HepG2 (cell line): ENCODE measurements around the gene GATA1. TPM values are rescaled to one million over a fixed set of nuclear protein-coding genes. Genes with fewer than 3 reads are reported as not detected.

Experiments used
- ATAC-seq: fragments of 200-7000 bp; cut with Tn5 transposase; 3 replicates; pipeline ENCODE4 v1.9.1; 2020; ENCODE audit warnings: mild to moderate bottlenecking, moderate library complexity
- BruUV-seq: library from RNA; stranded (reverse); fragments of 400-500 nt; replicated peaks from 2 replicates; lab custom pipeline; 2021; lab: Mats Ljungman, UMichigan
- CTCF ChIA-PET: fragments of 300-600 bp; formaldehyde crosslinking; extraction: SDS; loops from one replicate; lab custom pipeline; 2021; ENCODE audit warnings: low total read pairs, inconsistent platforms, low intra/inter-chr PET ratio; lab: Yijun Ruan, JAX
- POLR2A ChIA-PET: fragments of 350-600 bp; sonication (Branson Sonifier 250); formaldehyde crosslinking; loops from one replicate; lab custom pipeline; 2020; ENCODE audit warnings: antibody characterized with exemption, inconsistent platforms; lab: Yijun Ruan, JAX
- DNase-seq: peaks from one replicate; pipeline ENCODE4 v3.0.0-alpha.2; 2015; ENCODE audit warnings: low spot score
- FAIRE-seq: peaks from 3 replicates; lab custom pipeline; 2011; peaks lifted over from hg19 to GRCh38; lab: Jason Lieb, UNC
- H2AFZ ChIP-seq: one replicate; pipeline ENCODE4 v1.6.1; 2011; ENCODE audit warnings: low read length, inconsistent platforms
- H3K27ac ChIP-seq: fragments of 300-600 bp; 3 replicates; pipeline ENCODE4 v1.8.0; 2011; ENCODE audit warnings: mixed run types, mild to moderate bottlenecking, mixed read lengths, low read length, inconsistent platforms; ENCODE audit not compliant: insufficient read depth; ENCODE audit errors: extremely low read length
- H3K27me3 ChIP-seq, 2 experiments: fragments of 200-600 bp in 1 of 2; 2 replicates in 1 of 2; 3 replicates in 1 of 2; pipeline versions ENCODE4 v1.6.0 to v1.8.0; 2011; ENCODE audit warnings: low read length in 2 of 2, mild to moderate bottlenecking in 2 of 2, moderate library complexity in 2 of 2, inconsistent platforms in 1 of 2; ENCODE audit not compliant: insufficient read depth in 2 of 2, control insufficient read depth in 1 of 2
- H3K36me3 ChIP-seq, 2 experiments: fragments of 200-600 bp in 1 of 2; replicated peaks in 1 of 2; 2 replicates in 1 of 2; 3 replicates in 1 of 2; pipeline versions ENCODE4 v1.5.1 to v1.8.0; 2011; ENCODE audit warnings: low read length in 2 of 2, inconsistent platforms in 1 of 2; ENCODE audit not compliant: insufficient read depth in 2 of 2, control insufficient read depth in 1 of 2
- H3K4me1 ChIP-seq: 2 replicates; pipeline ENCODE4 v1.5.1; 2012; ENCODE audit warnings: low read length, inconsistent platforms; ENCODE audit not compliant: insufficient read depth
- H3K4me2 ChIP-seq: 2 replicates; pipeline ENCODE4 v1.6.0; 2011; ENCODE audit warnings: low read depth, low read length, inconsistent platforms
- H3K4me3 ChIP-seq, 3 experiments: fragments of 200-600 bp in 1 of 3; sonication (generic), shearing (Covaris generic) in 1 of 3; replicated peaks in 1 of 3; 2 replicates each; pipeline ENCODE4 v1.5.1; 2011 to 2016; ENCODE audit warnings: low read length in 3 of 3, inconsistent platforms in 2 of 3, low read depth in 2 of 3, mild to moderate bottlenecking in 2 of 3, control low read depth in 1 of 3, mixed read lengths in 1 of 3; ENCODE audit not compliant: insufficient read depth in 1 of 3
- H3K79me2 ChIP-seq: one replicate; pipeline ENCODE4 v1.6.1; 2011; ENCODE audit warnings: low read length, inconsistent platforms; ENCODE audit not compliant: insufficient read depth
- H3K9ac ChIP-seq: 2 replicates; pipeline ENCODE4 v1.6.0; 2011; ENCODE audit warnings: mild to moderate bottlenecking, low read depth, low read length, inconsistent platforms; ENCODE audit not compliant: insufficient read depth
- H3K9me3 ChIP-seq: 2 replicates; pipeline ENCODE4 v1.5.1; 2012; ENCODE audit warnings: mild to moderate bottlenecking, low read length
- H4K20me1 ChIP-seq: 2 replicates; pipeline ENCODE4 v1.6.0; 2011; ENCODE audit warnings: inconsistent platforms, mild to moderate bottlenecking, low read length, moderate library complexity; ENCODE audit not compliant: insufficient read depth
- AGO2 ChIP-seq: fragments of 200-400 bp; formaldehyde crosslinking; optimal IDR thresholded peaks from 2 replicates; pipeline ENCODE3; 2017; ENCODE audit warnings: mild to moderate bottlenecking, low read depth, low read length, moderate library complexity
- FOXA3 ChIP-seq: IDR thresholded peaks from 2 replicates; pipeline ENCODE4 v1.6.1; 2016; ENCODE audit warnings: missing genetic modification reagents, missing compliant biosample characterization
- HDAC1 ChIP-seq: sonication (generic); formaldehyde crosslinking; IDR thresholded peaks from 2 replicates; pipeline ENCODE4 v1.5.1; 2020; ENCODE audit warnings: mild to moderate bottlenecking, missing genetic modification reagents
- PHF8 ChIP-seq: sonication (generic); formaldehyde crosslinking; IDR thresholded peaks from 2 replicates; pipeline ENCODE4 v1.5.0; 2020; ENCODE audit warnings: missing genetic modification reagents
- POLR2A ChIP-seq, 2 experiments: IDR thresholded peaks; 2 replicates each; pipeline ENCODE4 v1.6.1; 2011; ENCODE audit warnings: low read depth in 2 of 2, low read length in 2 of 2, mild to moderate bottlenecking in 1 of 2, moderate library complexity in 1 of 2; ENCODE audit not compliant: insufficient read depth in 1 of 2
- POLR2G ChIP-seq: fragments of 200-400 bp; formaldehyde crosslinking; IDR thresholded peaks from 2 replicates; pipeline ENCODE4 v1.6.1; 2018; ENCODE audit warnings: mild to moderate bottlenecking, low read depth, low read length, moderate library complexity
- SPEN ChIP-seq: sonication (generic); formaldehyde crosslinking; IDR thresholded peaks from 2 replicates; pipeline ENCODE4 v1.5.1; 2020; ENCODE audit warnings: low read depth, mild to moderate bottlenecking, missing genetic modification reagents
- ZFX ChIP-seq: sonication (generic); formaldehyde crosslinking; IDR thresholded peaks from 2 replicates; pipeline ENCODE4 v1.4.0; 2020; ENCODE audit warnings: mild to moderate bottlenecking, low read depth, missing genetic modification reagents, moderate library complexity
- ZFY ChIP-seq: sonication (generic); formaldehyde crosslinking; IDR thresholded peaks from 2 replicates; pipeline ENCODE4 v1.4.0; 2020; ENCODE audit warnings: missing genetic modification reagents
- ZNF430 ChIP-seq: sonication (generic); formaldehyde crosslinking; IDR thresholded peaks from 2 replicates; pipeline ENCODE4 v1.9.0; 2021; ENCODE audit warnings: mild to moderate bottlenecking, missing genetic modification reagents
- ZNF879 ChIP-seq: sonication (generic); formaldehyde crosslinking; IDR thresholded peaks from 2 replicates; pipeline ENCODE4 v1.8.1; 2023; ENCODE audit warnings: missing genetic modification reagents
- WGBS: methylation state at CpG from one replicate; pipeline ENCODE4 v1.1.6; 2017; ENCODE audit warnings: low lambda C conversion rate; 5-methylcytosine and 5-hydroxymethylcytosine counted together
- in situ Hi-C: cut with HindIII; loops from 2 replicates; pipeline ENCODE4 v1.10.0; 2017; ENCODE audit warnings: low pct_unique_long_range_greater_than_20kb; ENCODE audit not compliant: extremely low pct_ligation_motif_present
- intact Hi-C: fragments of 100-400 bp; cut with micrococcal nuclease; formaldehyde crosslinking; loops from one replicate; pipeline ENCODE4 v1.10.0; 2022; ENCODE audit not compliant: unreplicated experiment
- polyA plus RNA-seq, 8 experiments: library from polyadenylated mRNA; depleted of rRNA in 3 of 8; stranded (reverse) in 7 of 8; unstranded in 1 of 8; fragments of >200 nt; fragmentation: Illumina TruSeq in 4 of 8; extraction: Trizol in 4 of 8; gene quantifications; 2 replicates each; pipeline versions ENCODE4 v1.2.1 to v1.2.3, GENCODE V29; 2011 to 2016; ENCODE audit warnings: low read depth in 4 of 8, missing spikeins in 1 of 8, mixed read lengths in 1 of 8; ENCODE audit not compliant: insufficient read depth in 1 of 8
- total RNA-seq, 5 experiments: library from RNA; depleted of rRNA; stranded (reverse); fragments of >200 nt; fragmentation: Illumina TruSeq; extraction: Trizol; gene quantifications; 2 replicates each; pipeline ENCODE4 v1.2.3, GENCODE V29; 2016; ENCODE audit warnings: low read depth in 1 of 5
- TF ChIP-seq, protein P1 (sequence below): sonication (generic); formaldehyde crosslinking; IDR thresholded peaks from 2 replicates; pipeline ENCODE4 v1.4.0; 2020; ENCODE audit warnings: missing genetic modification reagents, borderline replicate concordance
- TF ChIP-seq, protein P2 (sequence below): sonication (generic); formaldehyde crosslinking; conservative IDR thresholded peaks from 2 replicates; pipeline ENCODE4 v1.4.0; 2020; ENCODE audit warnings: mild to moderate bottlenecking, missing genetic modification reagents, moderate library complexity
- TF ChIP-seq, protein P3 (sequence below): sonication (generic); formaldehyde crosslinking; IDR thresholded peaks from 2 replicates; pipeline ENCODE4 v1.5.1; 2020; ENCODE audit warnings: missing genetic modification reagents, mild to moderate bottlenecking, borderline replicate concordance

GATA1 gene
- total and polyA plus RNA-seq, 2 of the 13 experiments (the other 11 are each of a cell fraction or from before 2014, with no cell fraction given) = 0.13 TPM; not detected in 1

DNA sequence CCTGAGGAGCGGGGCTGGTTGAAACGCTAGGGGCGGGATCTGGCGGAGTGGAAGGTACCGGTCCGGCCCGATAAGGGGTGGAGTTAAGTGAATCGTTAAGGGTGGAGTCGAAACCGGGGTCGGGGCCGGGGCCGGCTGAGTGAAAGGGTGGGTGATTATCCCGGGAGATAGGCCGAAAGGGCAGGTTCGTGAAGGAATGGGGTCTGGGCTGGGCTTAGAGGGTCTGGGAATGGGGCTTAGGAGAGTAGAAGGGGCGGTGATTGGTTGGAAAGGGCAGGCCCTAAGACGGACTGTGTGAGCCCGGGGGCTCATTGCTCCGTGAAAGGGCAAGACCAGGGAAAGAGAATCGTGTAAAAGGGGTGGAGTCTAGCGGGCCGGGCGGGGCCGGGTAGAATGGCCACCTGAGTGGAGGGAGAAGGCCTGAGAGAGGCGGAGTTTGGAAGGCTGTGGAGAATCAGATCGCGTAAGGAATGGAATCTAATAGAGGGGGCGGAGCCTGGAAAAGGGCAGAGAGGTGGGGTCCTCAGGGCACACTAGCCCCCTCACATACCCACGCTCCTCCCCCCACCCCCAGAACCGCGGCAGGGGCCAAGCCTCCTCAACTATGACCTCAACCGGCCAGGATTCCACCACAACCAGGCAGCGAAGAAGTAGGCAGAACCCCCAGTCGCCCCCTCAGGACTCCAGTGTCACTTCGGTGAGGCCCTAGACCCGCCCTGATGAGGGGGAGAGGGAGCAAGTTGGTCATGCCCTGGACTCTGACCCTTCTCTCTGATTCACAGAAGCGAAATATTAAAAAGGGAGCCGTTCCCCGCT is 15.9 kb downstream of the GATA1 start:
- peak overlapping the region; percentile 88 for H3K9ac ChIP-seq
- peak overlapping the region; percentile 80 for H3K4me2 ChIP-seq
- WGBS = 1% methylated on average over 32 of the region's 40 CpGs
- no peaks in the 10 kb centered on the region; a peak in 1 of 5 replicates for H3K27me3 ChIP-seq
- no peaks in the 10 kb centered on the region for H4K20me1 ChIP-seq
- no peak overlapping the region for H2AFZ ChIP-seq
- peaks cover 0 to 3% of the 10 kb centered on the region in 2 experiments; a peak in 2 of 5 replicates for H3K36me3 ChIP-seq
- peak overlapping the region; percentile 80 to 84 (median 81) for H3K4me3 ChIP-seq
- ChIA-PET CTCF (no interaction called here), POLR2A (interaction anchor here (0.9 to 2.3 kb wide), 14 partner anchors 19 to 389 kb away, joined by 3 to 17 read pairs (median 6); partner anchors contain the start of genes OTUD5, PCSK1N, PQBP1 and SLC35A2)
- H3K79me2 ChIP-seq = no peaks in the 10 kb centered on the region
- FAIRE-seq (no peak), DNase-seq (peak; percentile 85), ATAC-seq (peak; percentile 78)
- BruUV-seq = no TSS peak
- peak overlapping the region; percentile 98 for H3K27ac ChIP-seq
- no peaks in the 10 kb centered on the region for H3K9me3 ChIP-seq
- in situ Hi-C loops (no loop called here), intact Hi-C loops (no loop called here)
- H3K4me1 ChIP-seq = peaks cover 30% of the 10 kb centered on the region
- TF ChIP-seq ZNF879 (CRISPR knock-in tag) (no peak), SPEN (CRISPR knock-in tag) (0 out of 2 replicates have a peak, but pooled peaks have one; percentile 37), PHF8 (CRISPR knock-in tag) (peak; percentile 59), ZFX (CRISPR knock-in tag) (peak; percentile 68), POLR2A (IDR thresholded peaks at IDR 0.05; ENCODE audit: insufficient read depth in 1 of 2, low read depth in 2 of 2, low read length in 2 of 2) (peak in 1 of 2 experiments; percentile 81; a peak in 2 of 4 replicates), AGO2 (peak; percentile 3), ZNF430 (CRISPR knock-in tag) (0 out of 2 replicates have a peak, but pooled peaks have one; percentile 57), HDAC1 (CRISPR knock-in tag) (0 out of 2 replicates have a peak, but pooled peaks have one; percentile 18), FOXA3 (CRISPR knock-in tag) (no peak), POLR2G (peak; percentile 73), ZFY (CRISPR knock-in tag) (peak; percentile 74)
- TF ChIP-seq, protein P1, sequence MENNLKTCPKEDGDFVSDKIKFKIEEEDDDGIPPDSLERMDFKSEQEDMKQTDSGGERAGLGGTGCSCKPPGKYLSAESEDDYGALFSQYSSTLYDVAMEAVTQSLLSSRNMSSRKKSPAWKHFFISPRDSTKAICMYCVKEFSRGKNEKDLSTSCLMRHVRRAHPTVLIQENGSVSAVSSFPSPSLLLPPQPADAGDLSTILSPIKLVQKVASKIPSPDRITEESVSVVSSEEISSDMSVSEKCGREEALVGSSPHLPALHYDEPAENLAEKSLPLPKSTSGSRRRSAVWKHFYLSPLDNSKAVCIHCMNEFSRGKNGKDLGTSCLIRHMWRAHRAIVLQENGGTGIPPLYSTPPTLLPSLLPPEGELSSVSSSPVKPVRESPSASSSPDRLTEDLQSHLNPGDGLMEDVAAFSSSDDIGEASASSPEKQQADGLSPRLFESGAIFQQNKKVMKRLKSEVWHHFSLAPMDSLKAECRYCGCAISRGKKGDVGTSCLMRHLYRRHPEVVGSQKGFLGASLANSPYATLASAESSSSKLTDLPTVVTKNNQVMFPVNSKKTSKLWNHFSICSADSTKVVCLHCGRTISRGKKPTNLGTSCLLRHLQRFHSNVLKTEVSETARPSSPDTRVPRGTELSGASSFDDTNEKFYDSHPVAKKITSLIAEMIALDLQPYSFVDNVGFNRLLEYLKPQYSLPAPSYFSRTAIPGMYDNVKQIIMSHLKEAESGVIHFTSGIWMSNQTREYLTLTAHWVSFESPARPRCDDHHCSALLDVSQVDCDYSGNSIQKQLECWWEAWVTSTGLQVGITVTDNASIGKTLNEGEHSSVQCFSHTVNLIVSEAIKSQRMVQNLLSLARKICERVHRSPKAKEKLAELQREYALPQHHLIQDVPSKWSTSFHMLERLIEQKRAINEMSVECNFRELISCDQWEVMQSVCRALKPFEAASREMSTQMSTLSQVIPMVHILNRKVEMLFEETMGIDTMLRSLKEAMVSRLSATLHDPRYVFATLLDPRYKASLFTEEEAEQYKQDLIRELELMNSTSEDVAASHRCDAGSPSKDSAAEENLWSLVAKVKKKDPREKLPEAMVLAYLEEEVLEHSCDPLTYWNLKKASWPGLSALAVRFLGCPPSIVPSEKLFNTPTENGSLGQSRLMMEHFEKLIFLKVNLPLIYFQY = peak; percentile 96
- TF ChIP-seq, protein P2, sequence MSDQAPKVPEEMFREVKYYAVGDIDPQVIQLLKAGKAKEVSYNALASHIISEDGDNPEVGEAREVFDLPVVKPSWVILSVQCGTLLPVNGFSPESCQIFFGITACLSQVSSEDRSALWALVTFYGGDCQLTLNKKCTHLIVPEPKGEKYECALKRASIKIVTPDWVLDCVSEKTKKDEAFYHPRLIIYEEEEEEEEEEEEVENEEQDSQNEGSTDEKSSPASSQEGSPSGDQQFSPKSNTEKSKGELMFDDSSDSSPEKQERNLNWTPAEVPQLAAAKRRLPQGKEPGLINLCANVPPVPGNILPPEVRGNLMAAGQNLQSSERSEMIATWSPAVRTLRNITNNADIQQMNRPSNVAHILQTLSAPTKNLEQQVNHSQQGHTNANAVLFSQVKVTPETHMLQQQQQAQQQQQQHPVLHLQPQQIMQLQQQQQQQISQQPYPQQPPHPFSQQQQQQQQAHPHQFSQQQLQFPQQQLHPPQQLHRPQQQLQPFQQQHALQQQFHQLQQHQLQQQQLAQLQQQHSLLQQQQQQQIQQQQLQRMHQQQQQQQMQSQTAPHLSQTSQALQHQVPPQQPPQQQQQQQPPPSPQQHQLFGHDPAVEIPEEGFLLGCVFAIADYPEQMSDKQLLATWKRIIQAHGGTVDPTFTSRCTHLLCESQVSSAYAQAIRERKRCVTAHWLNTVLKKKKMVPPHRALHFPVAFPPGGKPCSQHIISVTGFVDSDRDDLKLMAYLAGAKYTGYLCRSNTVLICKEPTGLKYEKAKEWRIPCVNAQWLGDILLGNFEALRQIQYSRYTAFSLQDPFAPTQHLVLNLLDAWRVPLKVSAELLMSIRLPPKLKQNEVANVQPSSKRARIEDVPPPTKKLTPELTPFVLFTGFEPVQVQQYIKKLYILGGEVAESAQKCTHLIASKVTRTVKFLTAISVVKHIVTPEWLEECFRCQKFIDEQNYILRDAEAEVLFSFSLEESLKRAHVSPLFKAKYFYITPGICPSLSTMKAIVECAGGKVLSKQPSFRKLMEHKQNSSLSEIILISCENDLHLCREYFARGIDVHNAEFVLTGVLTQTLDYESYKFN = 0 out of 2 replicates have a peak, but pooled peaks have one; percentile 26
- TF ChIP-seq, protein P3, sequence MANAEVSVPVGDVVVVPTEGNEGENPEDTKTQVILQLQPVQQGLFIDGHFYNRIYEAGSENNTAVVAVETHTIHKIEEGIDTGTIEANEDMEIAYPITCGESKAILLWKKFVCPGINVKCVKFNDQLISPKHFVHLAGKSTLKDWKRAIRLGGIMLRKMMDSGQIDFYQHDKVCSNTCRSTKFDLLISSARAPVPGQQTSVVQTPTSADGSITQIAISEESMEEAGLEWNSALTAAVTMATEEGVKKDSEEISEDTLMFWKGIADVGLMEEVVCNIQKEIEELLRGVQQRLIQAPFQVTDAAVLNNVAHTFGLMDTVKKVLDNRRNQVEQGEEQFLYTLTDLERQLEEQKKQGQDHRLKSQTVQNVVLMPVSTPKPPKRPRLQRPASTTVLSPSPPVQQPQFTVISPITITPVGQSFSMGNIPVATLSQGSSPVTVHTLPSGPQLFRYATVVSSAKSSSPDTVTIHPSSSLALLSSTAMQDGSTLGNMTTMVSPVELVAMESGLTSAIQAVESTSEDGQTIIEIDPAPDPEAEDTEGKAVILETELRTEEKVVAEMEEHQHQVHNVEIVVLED (CRISPR knock-in tag) = no peak
